Neuronal stem cell (in vitro differentiated cells): ENCODE results near the gene DLX1.

Experiments
- DNase-seq: peaks from one replicate; pipeline ENCODE4 v3.0.0-alpha.2; 2013; ENCODE audit warnings: low spot score
- H2AFZ ChIP-seq: one replicate; pipeline ENCODE4 v1.6.1; 2013; ENCODE audit warnings: mild to moderate bottlenecking, low read length, inconsistent platforms
- H2AK5ac ChIP-seq: 2 replicates; pipeline ENCODE4 v1.6.1; 2013; ENCODE audit warnings: low read depth, mild to moderate bottlenecking, inconsistent platforms, low read length, moderate library complexity, mixed read lengths
- H2BK120ac ChIP-seq: 2 replicates; pipeline ENCODE4 v1.6.1; 2013; ENCODE audit warnings: low read depth, mild to moderate bottlenecking, inconsistent platforms, low read length, moderate library complexity, mixed read lengths
- H2BK12ac ChIP-seq: one replicate; pipeline ENCODE4 v1.6.1; 2013; ENCODE audit warnings: low read length, inconsistent platforms
- H2BK15ac ChIP-seq: 2 replicates; pipeline ENCODE4 v1.6.1; 2013; ENCODE audit warnings: mild to moderate bottlenecking, low read length, inconsistent platforms, mixed read lengths
- H2BK5ac ChIP-seq: one replicate; pipeline ENCODE4 v1.6.1; 2013; ENCODE audit warnings: inconsistent platforms, mild to moderate bottlenecking, low read length, moderate library complexity
- H3K14ac ChIP-seq: one replicate; pipeline ENCODE4 v1.6.1; 2013; ENCODE audit warnings: low read length, inconsistent platforms
- H3K18ac ChIP-seq: 2 replicates; pipeline ENCODE4 v1.6.1; 2013; ENCODE audit warnings: low read length, inconsistent platforms
- H3K23ac ChIP-seq: 2 replicates; pipeline ENCODE4 v1.6.1; 2013; ENCODE audit warnings: low read depth, mild to moderate bottlenecking, mixed read lengths, low read length, inconsistent platforms; ENCODE audit not compliant: poor library complexity
- H3K27ac ChIP-seq: replicated peaks from 3 replicates; pipeline ENCODE4 v1.5.1; 2013; ENCODE audit warnings: low read length, inconsistent platforms
- H3K27me3 ChIP-seq, 3 experiments: 2 replicates each; pipeline ENCODE4 v1.6.1; 2013; ENCODE audit warnings: low read length in 3 of 3, mild to moderate bottlenecking in 2 of 3, inconsistent platforms in 1 of 3, low read depth in 1 of 3, mixed read lengths in 1 of 3, moderate library complexity in 1 of 3; ENCODE audit not compliant: control insufficient read depth in 3 of 3, insufficient read depth in 3 of 3
- H3K36me3 ChIP-seq, 2 donors: replicated peaks in 1 of 2; 2 replicates each; pipeline ENCODE4 v1.6.1; 2013; ENCODE audit warnings: low read length in 2 of 2; ENCODE audit not compliant: control insufficient read depth in 2 of 2, insufficient read depth in 2 of 2
- H3K4ac ChIP-seq: 2 replicates; pipeline ENCODE4 v1.6.1; 2013; ENCODE audit warnings: inconsistent platforms, mild to moderate bottlenecking, low read length, moderate library complexity
- H3K4me1 ChIP-seq, 2 donors: 1 replicate in 1 of 2; 2 replicates in 1 of 2; pipeline ENCODE4 v1.6.1; 2013; ENCODE audit warnings: low read length in 2 of 2, low read depth in 1 of 2; ENCODE audit not compliant: control insufficient read depth in 2 of 2, insufficient read depth in 1 of 2
- H3K4me2 ChIP-seq: one replicate; pipeline ENCODE4 v1.6.1; 2013; ENCODE audit warnings: mild to moderate bottlenecking, low read length, inconsistent platforms; ENCODE audit not compliant: insufficient read depth, poor library complexity, severe bottlenecking
- H3K4me3 ChIP-seq, 2 donors: 2 replicates each; pipeline ENCODE4 v1.5.1; 2013; ENCODE audit warnings: low read length in 2 of 2, mild to moderate bottlenecking in 2 of 2, inconsistent platforms in 1 of 2, moderate library complexity in 1 of 2
- H3K79me1 ChIP-seq: one replicate; pipeline ENCODE4 v1.6.1; 2013; ENCODE audit warnings: low read depth, mild to moderate bottlenecking, inconsistent platforms, low read length, moderate library complexity
- H3K9ac ChIP-seq: one replicate; pipeline ENCODE4 v1.6.1; 2013; ENCODE audit warnings: mild to moderate bottlenecking, low read depth, low read length, inconsistent platforms; ENCODE audit not compliant: poor library complexity
- H3K9me3 ChIP-seq, 2 donors: replicated peaks in 1 of 2; 2 replicates each; pipeline versions ENCODE3 to v1.6.1; 2013; ENCODE audit warnings: low read length in 2 of 2, mild to moderate bottlenecking in 2 of 2, inconsistent platforms in 1 of 2, low read depth in 1 of 2, mixed read lengths in 1 of 2, moderate library complexity in 1 of 2; ENCODE audit not compliant: control insufficient read depth in 2 of 2, insufficient read depth in 1 of 2
- H4K8ac ChIP-seq: one replicate; pipeline ENCODE4 v1.6.1; 2013; ENCODE audit warnings: low read depth, mild to moderate bottlenecking, inconsistent platforms, low read length, moderate library complexity
- H4K91ac ChIP-seq: one replicate; pipeline ENCODE4 v1.6.1; 2013; ENCODE audit warnings: low read length, low read depth, mild to moderate bottlenecking, inconsistent platforms; ENCODE audit not compliant: poor library complexity
- WGBS, 2 donors: extraction: QIAGEN DNeasy Blood & Tissue Kit; methylation state at CpG; one replicate each; pipeline ENCODE4 v1.1.7; 2013; ENCODE audit warnings: missing lambda C conversion rate in 2 of 2, mixed read lengths in 1 of 2; ENCODE audit not compliant: insufficient read length in 2 of 2, insufficient replicate concordance in 1 of 2; ENCODE audit errors: extremely low coverage in 2 of 2; 5-methylcytosine and 5-hydroxymethylcytosine counted together

Gene DLX1

GRCh38 chr2:172100935-172101820 is 15.9 kb downstream of the DLX1 start:
- Histone ChIP-seq H2AFZ (peak overlapping the region; percentile 95), H3K23ac (peak overlapping the region; percentile 37), H3K27me3 (peaks cover 50 to 88% (median 88%) of the 10 kb centered on the region in 3 experiments), H2BK12ac (no peak overlapping the region), H3K4ac (no peak overlapping the region), H3K9ac (no peak overlapping the region), H3K4me1 (peaks cover 26 to 49% of the 10 kb centered on the region in 2 donors), H3K4me2 (peak overlapping the region; percentile 98), H3K36me3 (no peaks in the 10 kb centered on the region), H4K8ac (no peak overlapping the region), H2BK5ac (peak overlapping the region; percentile 13), H3K14ac (no peak overlapping the region), H3K4me3 (peak overlapping the region in 1 of 2 donors; percentile 51), H3K9me3 (peaks cover 0 to 1% of the 10 kb centered on the region in 2 donors), H2BK120ac (no peak overlapping the region), H3K27ac (no peak overlapping the region), H2AK5ac (peak overlapping the region; percentile 32), H3K79me1 (no peaks in the 10 kb centered on the region), H2BK15ac (peak overlapping the region; percentile 72), H4K91ac (no peak overlapping the region), H3K18ac (no peak overlapping the region)
- peak; percentile 21 for DNase-seq
- WGBS, 2 donors = no CpG with 5 or more reads among the region's 54 CpGs

GRCh38 chr2:172101821-172102390 is 16.6 kb downstream of the DLX1 start:
- H3K9me3 ChIP-seq = peaks cover 0 to 1% of the 10 kb centered on the region in 2 donors
- H3K4me1 ChIP-seq = peaks cover 24 to 45% of the 10 kb centered on the region in 2 donors
- no peak overlapping the region for H3K14ac ChIP-seq
- peak overlapping the region; percentile 85 for H2BK5ac ChIP-seq
- peak overlapping the region; percentile 72 for H2BK15ac ChIP-seq
- no peak overlapping the region for H4K8ac ChIP-seq
- H2BK120ac ChIP-seq = no peak overlapping the region
- WGBS, 2 donors = no CpG with 5 or more reads among the region's 36 CpGs
- H3K4me2 ChIP-seq = peak overlapping the region; percentile 98
- DNase-seq = no peak
- no peaks in the 10 kb centered on the region for H3K79me1 ChIP-seq
- H2BK12ac ChIP-seq = no peak overlapping the region
- H3K27me3 ChIP-seq = peaks cover 51 to 89% (median 88%) of the 10 kb centered on the region in 3 experiments
- no peak overlapping the region for H4K91ac ChIP-seq
- peak overlapping the region; percentile 74 for H3K23ac ChIP-seq
- peak overlapping the region; percentile 81 for H3K9ac ChIP-seq
- H3K27ac ChIP-seq = no peak overlapping the region
- H3K4ac ChIP-seq = no peak overlapping the region
- peak overlapping the region; percentile 69 for H3K18ac ChIP-seq
- peak overlapping the region; percentile 95 for H2AFZ ChIP-seq
- H2AK5ac ChIP-seq = no peak overlapping the region
- H3K4me3 ChIP-seq = peak overlapping the region; percentile 44 to 51
- no peaks in the 10 kb centered on the region for H3K36me3 ChIP-seq

GRCh38 chr2:172102391-172103359 is 17.4 kb downstream of the DLX1 start, which contains the start of gene DLX2:
Gene DLX2, minus strand, starts transcription at chr2:172102900. Its CDS starts 362 bp downstream, at chr2:172102538.
- H3K4me1 ChIP-seq = peaks cover 19 to 38% of the 10 kb centered on the region in 2 donors
- H3K79me1 ChIP-seq = no peaks in the 10 kb centered on the region
- peaks cover 0 to 3% of the 10 kb centered on the region in 2 donors for H3K9me3 ChIP-seq
- H2AK5ac ChIP-seq = no peak within 1 kb of the TSS
- H4K8ac ChIP-seq = no peak within 1 kb of the TSS
- peak within 1 kb of the TSS; percentile 72 for H2BK15ac ChIP-seq
- no peak within 1 kb of the TSS for H3K4ac ChIP-seq
- no peak within 1 kb of the TSS for H3K14ac ChIP-seq
- H2AFZ ChIP-seq = peak within 1 kb of the TSS; percentile 95
- DNase-seq = peak; percentile 86
- H3K27ac ChIP-seq = no peak within 1 kb of the TSS
- peak within 1 kb of the TSS; percentile 74 for H3K23ac ChIP-seq
- H3K9ac ChIP-seq = peak within 1 kb of the TSS; percentile 81
- H3K18ac ChIP-seq = peak within 1 kb of the TSS; percentile 69
- no CpG with 5 or more reads among the region's 74 CpGs for WGBS, 2 donors
- peak within 1 kb of the TSS; percentile 44 to 51 for H3K4me3 ChIP-seq
- H3K27me3 ChIP-seq = peaks cover 47 to 88% (median 87%) of the 10 kb centered on the region in 3 experiments
- peak within 1 kb of the TSS; percentile 85 for H2BK5ac ChIP-seq
- no peaks in the 10 kb centered on the region for H3K36me3 ChIP-seq
- no peak within 1 kb of the TSS for H2BK120ac ChIP-seq
- H4K91ac ChIP-seq = no peak within 1 kb of the TSS
- peak within 1 kb of the TSS; percentile 98 for H3K4me2 ChIP-seq
- H2BK12ac ChIP-seq = no peak within 1 kb of the TSS
